HG03565 (cell line): Measurements from ENCODE around the gene ZAR1L.

Experiments
- ATAC-seq: cut with Tn5 transposase; IDR thresholded peaks from one replicate; pipeline ENCODE4 v1.9.1; 2021; ENCODE audit warnings: mild to moderate bottlenecking, moderate library complexity; ENCODE audit not compliant: unreplicated experiment

ZAR1L gene

DNA sequence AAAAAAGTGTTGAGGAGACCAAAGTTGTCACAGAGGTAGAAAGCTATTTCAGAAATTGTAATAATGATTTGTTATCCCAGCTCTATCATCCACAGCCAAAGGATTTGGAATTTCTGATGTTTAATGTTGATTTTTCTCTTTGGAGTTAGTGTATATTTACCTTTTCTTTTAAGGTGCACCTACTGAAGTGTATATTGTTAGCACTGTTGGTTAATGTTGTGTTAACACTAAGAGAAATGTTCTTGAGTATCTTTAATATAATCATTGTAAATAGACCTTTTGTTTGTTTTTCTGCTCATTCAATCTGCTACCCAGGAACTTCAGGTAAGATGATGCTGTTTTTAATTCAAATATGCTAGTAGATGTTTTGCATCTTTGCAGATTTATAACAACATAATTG is 57.5 kb downstream of the ZAR1L start:
- no peak for ATAC-seq

DNA sequence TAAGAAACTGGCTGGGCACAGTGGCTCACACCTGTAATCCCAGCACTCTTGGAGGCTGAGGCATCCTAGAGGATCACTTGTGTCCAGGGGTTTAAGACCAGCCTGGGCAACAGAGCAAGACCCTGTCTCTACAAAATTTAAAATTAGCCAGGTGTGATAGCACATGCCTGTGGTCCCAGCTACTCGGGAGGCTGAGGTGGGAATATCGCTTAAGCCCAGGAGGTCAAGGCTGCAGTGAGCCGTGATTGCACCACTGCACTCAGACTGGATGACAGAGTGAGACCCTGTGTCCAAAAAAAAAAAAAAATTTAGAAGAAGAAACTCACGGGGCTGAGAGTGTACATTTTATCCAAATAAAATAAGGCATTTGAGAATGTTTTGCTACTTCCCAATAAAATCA is 58.9 kb downstream of the ZAR1L start:
- no peak for ATAC-seq

DNA sequence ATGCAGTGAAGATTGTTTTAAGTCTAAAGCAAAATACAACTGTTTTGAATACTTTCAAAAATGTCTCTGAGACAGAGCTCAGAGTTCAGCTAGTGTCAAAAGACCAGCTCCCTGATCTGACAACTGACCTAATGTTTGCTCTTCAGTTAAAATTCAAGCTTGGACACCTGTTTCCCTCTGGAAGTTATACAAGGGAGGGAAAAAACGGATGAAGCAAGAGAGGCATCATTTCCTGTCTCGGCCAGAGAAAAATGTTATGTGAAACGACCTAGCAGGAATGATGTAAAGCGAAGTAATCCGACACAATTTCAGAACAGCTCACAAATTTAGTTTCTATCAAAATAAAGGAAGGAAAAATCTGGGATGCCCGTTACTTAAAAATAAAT is 59.4 kb downstream of the ZAR1L start:
- no peak for ATAC-seq

DNA sequence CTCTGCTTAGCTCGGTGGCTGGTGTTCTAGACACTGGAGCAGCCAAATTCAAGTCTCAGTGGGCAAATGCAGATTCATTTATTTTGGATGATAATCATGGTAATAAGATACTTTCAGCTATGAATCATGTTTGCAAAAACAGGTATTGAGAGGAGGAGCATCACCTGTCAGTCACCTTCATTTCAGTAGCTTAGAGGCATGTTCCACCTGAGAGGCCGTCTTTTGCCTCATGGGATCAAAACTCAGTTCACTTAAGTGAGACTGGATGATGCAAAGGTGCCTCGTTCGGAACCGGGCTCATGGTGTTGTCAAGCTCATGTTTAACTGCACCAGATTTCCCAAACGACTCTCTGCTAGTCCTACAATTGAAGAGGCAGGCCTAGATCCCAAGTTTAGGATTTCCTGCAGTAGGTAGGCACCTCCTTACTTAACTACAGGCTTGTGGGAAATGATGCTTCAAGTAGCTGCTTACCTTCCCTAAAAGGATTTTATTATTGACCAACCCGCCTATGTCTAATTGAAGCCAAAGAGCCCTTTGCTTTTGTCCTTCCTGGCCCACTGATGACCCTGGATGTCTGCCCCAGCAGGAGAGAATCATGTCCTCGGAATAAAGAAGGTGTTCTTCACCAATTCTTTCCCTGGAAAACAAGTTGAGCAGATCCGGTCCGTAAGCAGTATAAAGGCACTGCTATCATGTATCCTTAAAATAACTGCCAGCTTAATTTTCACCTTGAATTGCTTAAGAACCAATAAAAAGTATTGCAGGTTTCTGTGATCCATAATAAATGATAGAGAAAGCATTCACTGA is 60.0 kb downstream of the ZAR1L start:
- ATAC-seq, result no peak

DNA sequence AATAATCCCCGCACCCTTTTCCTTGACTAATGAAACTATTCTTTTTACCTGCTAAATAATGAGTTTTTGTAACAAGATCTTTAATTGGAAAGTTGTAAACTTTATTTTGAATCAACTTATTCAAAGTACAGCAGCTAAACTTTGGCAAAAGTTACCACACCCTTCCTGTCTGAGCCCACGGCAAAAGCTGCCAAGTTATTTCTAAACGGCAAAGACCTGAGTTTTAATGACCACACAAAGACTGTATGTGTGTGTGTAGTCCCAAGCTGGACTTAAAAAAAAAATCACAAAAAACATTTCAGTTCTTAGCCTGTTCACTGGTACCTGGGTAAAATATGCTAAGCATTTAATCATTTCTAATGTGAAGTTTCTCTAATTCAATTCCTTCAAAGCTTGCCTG is 60.7 kb downstream of the ZAR1L start:
- ATAC-seq, result no peak

DNA sequence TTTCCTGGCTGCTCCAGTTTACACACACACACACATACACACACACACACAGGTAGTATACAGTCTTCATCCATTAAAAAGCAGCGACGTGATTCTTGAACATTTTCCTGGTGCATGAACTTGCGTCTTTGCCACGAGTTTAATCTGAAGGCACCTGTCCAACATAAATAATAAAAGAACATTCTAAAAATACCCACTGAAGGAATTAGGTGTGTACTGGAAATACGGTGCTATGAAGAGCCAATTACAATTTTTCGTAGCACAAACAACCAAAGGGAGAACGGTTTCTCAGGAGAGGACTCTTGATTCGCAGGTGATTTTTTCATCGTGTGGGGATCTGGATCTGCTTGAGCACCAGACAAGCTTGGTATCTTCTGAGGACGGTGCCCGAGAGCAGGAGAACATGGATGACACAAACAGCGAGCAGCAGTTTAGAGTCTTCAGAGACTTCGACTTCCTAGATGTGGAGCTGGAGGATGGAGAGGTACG is 61.2 kb downstream of the ZAR1L start:
- ATAC-seq, result no peak
